Type B pancreatic cell (in vitro differentiated cells): Measurements from ENCODE around the gene CHMP4A. TPM values are rescaled to one million over a fixed set of nuclear protein-coding genes. Genes with fewer than 3 reads are reported as not detected.
"Not testable (repeated sequence)": the region's sequence is repeated elsewhere in the genome, so short reads cannot be mapped to it uniquely, and the experiment has no call there.

Experiments
- DNase-seq: peaks from one replicate; pipeline ENCODE4 v3.0.0; 2021; ENCODE audit warnings: mixed read lengths; ENCODE audit not compliant: unreplicated experiment; ENCODE audit errors: extremely low spot score
- H3K27ac Mint-ChIP-seq: 2 replicates; pipeline ENCODE4 v1.8.0; 2021; ENCODE audit warnings: mild to moderate bottlenecking, mixed read lengths
- H3K27me3 Mint-ChIP-seq: 2 replicates; pipeline ENCODE4 v1.8.0; 2021; ENCODE audit warnings: mixed read lengths
- H3K36me3 Mint-ChIP-seq: 2 replicates; pipeline ENCODE4 v1.8.0; 2021; ENCODE audit warnings: mixed read lengths
- H3K4me1 Mint-ChIP-seq: one replicate; pipeline ENCODE4 v1.8.0; 2021; ENCODE audit warnings: mixed read lengths; ENCODE audit not compliant: unreplicated experiment
- H3K4me3 Mint-ChIP-seq: 2 replicates; pipeline ENCODE4 v1.8.0; 2021; ENCODE audit warnings: mild to moderate bottlenecking, mixed read lengths
- H3K9me3 Mint-ChIP-seq: 2 replicates; pipeline ENCODE4 v1.8.0; 2021; ENCODE audit warnings: mixed read lengths
- total RNA-seq: library from RNA; stranded (reverse); gene quantifications from 2 replicates; pipeline ENCODE4 v1.2.1, GENCODE V29; 2021; ENCODE audit warnings: low replicate concordance
- TF ChIP-seq, protein P1 (sequence below): fragments of 200-600 bp; sonication (generic); conservative IDR thresholded peaks from 2 replicates; pipeline ENCODE4 v1.5.0; 2021; ENCODE audit warnings: antibody characterized with exemption, mild to moderate bottlenecking

The CHMP4A gene
- total RNA-seq, 1 donor from 2014 or later = 44.3 TPM

DNA sequence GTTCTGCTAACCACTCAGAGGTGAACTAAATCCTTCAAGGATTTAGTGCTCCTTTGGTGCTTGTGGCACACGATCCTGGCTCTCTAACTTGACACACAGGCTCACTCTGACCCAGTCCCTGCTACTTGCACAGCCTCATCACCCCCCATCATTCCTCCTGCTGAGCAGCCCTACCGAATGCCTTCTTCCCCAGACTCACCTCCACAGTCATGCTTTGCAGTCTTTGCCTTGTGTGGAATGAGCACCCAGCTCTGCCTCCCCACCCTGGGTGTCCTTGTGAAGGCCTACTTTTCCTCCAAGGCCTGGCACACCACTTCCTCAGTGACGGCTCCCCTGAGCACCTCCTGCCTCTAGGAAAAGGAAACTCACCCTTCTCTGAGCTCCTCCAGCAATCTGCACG lies 37.1 kb upstream of the CHMP4A start:
- H3K4me3 Mint-ChIP-seq = no peak overlapping the region
- H3K4me1 Mint-ChIP-seq = no peaks in the 10 kb centered on the region
- peaks cover 4% of the 10 kb centered on the region for H3K27me3 Mint-ChIP-seq
- H3K9me3 Mint-ChIP-seq = no peaks in the 10 kb centered on the region
- DNase-seq = no peak
- H3K27ac Mint-ChIP-seq = no peak overlapping the region
- H3K36me3 Mint-ChIP-seq = no peaks in the 10 kb centered on the region
- TF ChIP-seq, protein P1, sequence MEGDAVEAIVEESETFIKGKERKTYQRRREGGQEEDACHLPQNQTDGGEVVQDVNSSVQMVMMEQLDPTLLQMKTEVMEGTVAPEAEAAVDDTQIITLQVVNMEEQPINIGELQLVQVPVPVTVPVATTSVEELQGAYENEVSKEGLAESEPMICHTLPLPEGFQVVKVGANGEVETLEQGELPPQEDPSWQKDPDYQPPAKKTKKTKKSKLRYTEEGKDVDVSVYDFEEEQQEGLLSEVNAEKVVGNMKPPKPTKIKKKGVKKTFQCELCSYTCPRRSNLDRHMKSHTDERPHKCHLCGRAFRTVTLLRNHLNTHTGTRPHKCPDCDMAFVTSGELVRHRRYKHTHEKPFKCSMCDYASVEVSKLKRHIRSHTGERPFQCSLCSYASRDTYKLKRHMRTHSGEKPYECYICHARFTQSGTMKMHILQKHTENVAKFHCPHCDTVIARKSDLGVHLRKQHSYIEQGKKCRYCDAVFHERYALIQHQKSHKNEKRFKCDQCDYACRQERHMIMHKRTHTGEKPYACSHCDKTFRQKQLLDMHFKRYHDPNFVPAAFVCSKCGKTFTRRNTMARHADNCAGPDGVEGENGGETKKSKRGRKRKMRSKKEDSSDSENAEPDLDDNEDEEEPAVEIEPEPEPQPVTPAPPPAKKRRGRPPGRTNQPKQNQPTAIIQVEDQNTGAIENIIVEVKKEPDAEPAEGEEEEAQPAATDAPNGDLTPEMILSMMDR = no peak

- DNase-seq = no peak
- Mint-ChIP-seq H3K4me3 (no peak overlapping the region), H3K27ac (no peak overlapping the region), H3K4me1 (no peaks in the 10 kb centered on the region), H3K9me3 (no peaks in the 10 kb centered on the region), H3K27me3 (peaks cover 4% of the 10 kb centered on the region), H3K36me3 (no peaks in the 10 kb centered on the region)
- TF ChIP-seq, protein P1 = no peak
Measured at GRCh38 chr14:24249230-24250021, 36.1 kb upstream of the CHMP4A start.

GRCh38 chr14:24247422-24247821 lies 34.1 kb upstream of the CHMP4A start:
- Mint-ChIP-seq H3K4me1 (peaks cover 4% of the 10 kb centered on the region), H3K9me3 (no peaks in the 10 kb centered on the region), H3K4me3 (peak overlapping the region; percentile 3), H3K36me3 (no peaks in the 10 kb centered on the region), H3K27me3 (peaks cover 4% of the 10 kb centered on the region), H3K27ac (no peak overlapping the region)
- DNase-seq = no peak
- TF ChIP-seq, protein P1 = no peak

- Mint-ChIP-seq H3K27ac (peak overlapping the region; percentile 17), H3K4me1 (peaks cover 4% of the 10 kb centered on the region), H3K9me3 (no peaks in the 10 kb centered on the region), H3K36me3 (no peaks in the 10 kb centered on the region), H3K27me3 (peaks cover 4% of the 10 kb centered on the region), H3K4me3 (no peak overlapping the region)
- no peak for DNase-seq
- TF ChIP-seq, protein P1 = no peak
Measured at GRCh38 chr14:24246765-24247212, 33.5 kb upstream of the CHMP4A start.

- not testable (repeated sequence) for H3K4me1 Mint-ChIP-seq, H3K36me3 Mint-ChIP-seq, H3K27ac Mint-ChIP-seq, H3K4me3 Mint-ChIP-seq, H3K9me3 Mint-ChIP-seq, H3K27me3 Mint-ChIP-seq, DNase-seq
Measured at GRCh38 chr14:24245350-24245749, 32.1 kb upstream of the CHMP4A start.

DNA sequence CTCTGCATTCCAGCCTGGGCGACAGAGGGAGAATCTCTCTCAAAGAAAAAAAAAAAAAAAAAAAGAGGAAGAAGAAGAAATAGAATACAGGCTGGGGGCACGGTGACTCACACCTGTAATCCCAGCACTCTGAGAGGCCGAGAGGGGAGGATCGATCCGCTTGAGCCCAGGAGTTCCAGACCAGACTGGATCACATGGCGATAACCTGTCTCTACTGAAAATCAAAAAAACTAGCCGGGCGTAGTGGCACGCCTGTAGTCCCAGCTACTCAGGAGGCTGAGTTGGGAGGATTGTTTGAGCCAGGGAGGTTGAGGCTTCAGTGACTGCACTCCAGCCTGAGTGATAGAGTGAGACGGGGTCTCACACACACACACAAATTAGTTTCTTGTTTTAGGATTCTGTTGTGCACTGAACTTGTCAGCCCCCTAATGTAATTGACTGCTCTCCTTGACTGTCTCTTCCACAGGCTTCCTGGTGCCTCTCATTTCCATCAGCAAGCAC lies 30.1 kb upstream of the CHMP4A start:
- Mint-ChIP-seq H3K36me3 (peaks cover 5% of the 10 kb centered on the region), H3K4me1 (peaks cover 13% of the 10 kb centered on the region), H3K27me3 (peaks cover 4% of the 10 kb centered on the region), H3K4me3 (peak overlapping the region; percentile 95), H3K9me3 (no peaks in the 10 kb centered on the region), H3K27ac (peak overlapping the region; percentile 100)
- TF ChIP-seq, protein P1 = no peak
- no peak for DNase-seq
